Vagina (tissue), 2 donors: ENCODE data around the gene APOB.

ENCODE experiments used
- POLR2A ChIP-seq, 2 donors: fragments of 450-650 bp; IDR thresholded peaks; one replicate each; pipeline ENCODE4 v1.6.1; 2017; ENCODE audit warnings: antibody characterized with exemption in 2 of 2, mild to moderate bottlenecking in 2 of 2, moderate library complexity in 2 of 2
- POLR2AphosphoS5 ChIP-seq, 2 donors: sonication (generic); formaldehyde crosslinking; IDR thresholded peaks; one replicate each; pipeline ENCODE4 v1.9.0; 2017; ENCODE audit warnings: antibody characterized with exemption in 2 of 2, mild to moderate bottlenecking in 2 of 2, low read depth in 1 of 2; ENCODE audit not compliant: insufficient read depth in 1 of 2
- TF ChIP-seq, protein P1 (sequence below), 3 experiments: fragments of 450-650 bp in 2 of 3; fragments of 200-600 bp in 1 of 3; sonication (generic) in 1 of 3; IDR thresholded peaks; one replicate each; pipeline ENCODE4 v1.5.1; 2017 to 2019; ENCODE audit warnings: antibody characterized with exemption in 3 of 3, mild to moderate bottlenecking in 2 of 3, moderate library complexity in 2 of 3

DNA sequence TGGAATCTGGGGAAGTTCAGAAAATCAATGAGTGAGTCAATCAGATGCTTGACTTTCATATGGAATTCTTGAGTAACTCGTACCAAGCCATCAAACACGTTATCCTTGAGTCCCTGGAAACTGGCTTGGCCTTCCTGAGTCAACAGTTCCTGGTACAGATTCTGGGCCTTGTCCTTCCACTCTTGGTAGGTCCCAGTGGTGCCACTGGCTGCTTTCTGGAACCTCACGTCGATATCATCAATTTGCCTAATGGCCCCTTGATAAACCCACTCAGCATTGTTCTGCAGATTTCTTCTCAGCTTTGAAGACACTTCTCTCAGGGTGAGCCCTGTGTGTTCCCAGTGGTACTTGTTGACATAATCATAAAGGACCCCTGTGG is 41.1 kb downstream of the APOB start:
- TF ChIP-seq, protein P1, sequence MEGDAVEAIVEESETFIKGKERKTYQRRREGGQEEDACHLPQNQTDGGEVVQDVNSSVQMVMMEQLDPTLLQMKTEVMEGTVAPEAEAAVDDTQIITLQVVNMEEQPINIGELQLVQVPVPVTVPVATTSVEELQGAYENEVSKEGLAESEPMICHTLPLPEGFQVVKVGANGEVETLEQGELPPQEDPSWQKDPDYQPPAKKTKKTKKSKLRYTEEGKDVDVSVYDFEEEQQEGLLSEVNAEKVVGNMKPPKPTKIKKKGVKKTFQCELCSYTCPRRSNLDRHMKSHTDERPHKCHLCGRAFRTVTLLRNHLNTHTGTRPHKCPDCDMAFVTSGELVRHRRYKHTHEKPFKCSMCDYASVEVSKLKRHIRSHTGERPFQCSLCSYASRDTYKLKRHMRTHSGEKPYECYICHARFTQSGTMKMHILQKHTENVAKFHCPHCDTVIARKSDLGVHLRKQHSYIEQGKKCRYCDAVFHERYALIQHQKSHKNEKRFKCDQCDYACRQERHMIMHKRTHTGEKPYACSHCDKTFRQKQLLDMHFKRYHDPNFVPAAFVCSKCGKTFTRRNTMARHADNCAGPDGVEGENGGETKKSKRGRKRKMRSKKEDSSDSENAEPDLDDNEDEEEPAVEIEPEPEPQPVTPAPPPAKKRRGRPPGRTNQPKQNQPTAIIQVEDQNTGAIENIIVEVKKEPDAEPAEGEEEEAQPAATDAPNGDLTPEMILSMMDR (IDR thresholded peaks at IDR 0.05) = no peak
- TF ChIP-seq POLR2A (IDR thresholded peaks at IDR 0.05) (no peak), POLR2AphosphoS5 (IDR thresholded peaks at IDR 0.05; ENCODE audit: insufficient read depth in 1 of 2, low read depth in 1 of 2) (no peak)
